Activated naive CD8-positive, alpha-beta T cell treated with anti-CD3 and anti-CD28 coated beads, Interleukin-2, amount 50 U/mL, for 24 hours (primary cell): ENCODE data around the gene BCL6.

Source experiments
- ATAC-seq: fragments of 150-1000 bp; cut with Tn5 transposase; one replicate; pipeline ENCODE4 v1.10.0; 2021
- DNase-seq: peaks from one replicate; pipeline ENCODE4 v3.0.0; 2021
- H3K27ac Mint-ChIP-seq: one replicate; pipeline ENCODE4 v1.8.0; 2021; ENCODE audit warnings: mild to moderate bottlenecking, mixed read lengths
- H3K27me3 Mint-ChIP-seq: one replicate; pipeline ENCODE4 v1.8.0; 2021; ENCODE audit warnings: mixed read lengths
- H3K36me3 Mint-ChIP-seq: one replicate; pipeline ENCODE4 v1.8.0; 2021; ENCODE audit warnings: low read depth, mixed read lengths
- H3K4me1 Mint-ChIP-seq: one replicate; pipeline ENCODE4 v1.8.0; 2021; ENCODE audit warnings: mixed read lengths
- H3K4me3 Mint-ChIP-seq: one replicate; pipeline ENCODE4 v1.8.0; 2021; ENCODE audit warnings: mild to moderate bottlenecking, moderate library complexity, mixed read lengths
- H3K9me3 Mint-ChIP-seq: one replicate; pipeline ENCODE4 v1.8.0; 2021; ENCODE audit warnings: mixed read lengths

Gene BCL6

DNA sequence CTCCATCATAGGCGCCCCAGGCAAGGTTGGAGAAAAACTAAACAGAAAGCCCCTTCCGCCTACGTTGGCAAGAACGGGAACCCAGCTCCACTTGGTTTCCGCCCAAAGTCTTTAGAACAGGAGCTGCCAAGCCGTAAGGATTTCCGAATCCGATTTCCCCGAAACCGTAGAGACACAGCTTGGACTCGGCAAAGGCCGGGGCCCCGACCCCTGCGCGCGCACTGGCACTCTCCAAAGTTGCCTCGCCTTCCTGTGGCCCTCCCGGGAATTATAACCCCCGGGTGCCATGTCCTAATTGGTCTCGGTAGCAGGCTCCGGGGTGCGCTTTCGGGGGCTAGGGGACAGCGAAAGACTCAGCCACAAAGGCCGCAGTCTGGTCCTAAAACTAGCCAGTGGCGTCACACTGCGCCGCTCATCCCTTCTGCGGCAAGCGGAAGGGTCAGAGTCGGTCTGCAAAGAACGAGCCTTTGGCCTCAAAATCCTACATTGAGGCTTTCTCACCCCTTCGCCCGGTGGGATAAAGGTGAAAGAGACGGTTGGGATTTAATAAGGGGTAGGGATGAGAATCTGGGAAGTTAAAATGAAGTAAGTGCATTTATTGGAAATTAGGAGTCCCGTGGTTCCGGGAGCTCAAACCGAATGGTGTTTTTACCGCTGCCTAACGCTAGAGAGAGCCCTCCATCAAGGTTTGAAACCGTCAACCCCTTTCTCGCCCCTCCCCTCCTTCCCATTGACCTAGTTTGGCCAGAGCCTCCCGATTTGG, 6.8 kb downstream of the BCL6 start:
- ATAC-seq = peak; percentile 33
- DNase-seq = peak; percentile 74
- H3K36me3 Mint-ChIP-seq = peaks cover 4% of the 10 kb centered on the region
- no peaks in the 10 kb centered on the region for H3K27me3 Mint-ChIP-seq
- H3K4me1 Mint-ChIP-seq = peaks cover 62% of the 10 kb centered on the region
- H3K4me3 Mint-ChIP-seq = peak overlapping the region; percentile 95
- no peaks in the 10 kb centered on the region for H3K9me3 Mint-ChIP-seq
- peak overlapping the region; percentile 100 for H3K27ac Mint-ChIP-seq

DNA sequence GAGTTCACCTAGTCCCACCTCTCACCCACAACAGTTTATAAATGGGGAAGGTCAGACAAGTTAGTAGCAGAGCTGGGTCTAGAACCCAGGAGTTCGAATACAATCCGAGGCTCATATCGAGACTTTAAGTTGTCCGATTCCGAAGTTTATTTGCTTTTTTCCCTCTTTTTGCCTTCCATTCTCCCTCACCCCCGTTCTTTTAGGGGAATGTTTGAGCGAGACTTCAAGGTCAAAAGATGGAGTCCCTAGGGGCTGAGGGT, 7.3 kb downstream of the BCL6 start:
- DNase-seq (no peak), ATAC-seq (no peak)
- Mint-ChIP-seq H3K4me1 (peaks cover 61% of the 10 kb centered on the region), H3K9me3 (no peaks in the 10 kb centered on the region), H3K4me3 (peak overlapping the region; percentile 95), H3K27me3 (no peaks in the 10 kb centered on the region), H3K36me3 (peaks cover 8% of the 10 kb centered on the region), H3K27ac (peak overlapping the region; percentile 100)

DNA sequence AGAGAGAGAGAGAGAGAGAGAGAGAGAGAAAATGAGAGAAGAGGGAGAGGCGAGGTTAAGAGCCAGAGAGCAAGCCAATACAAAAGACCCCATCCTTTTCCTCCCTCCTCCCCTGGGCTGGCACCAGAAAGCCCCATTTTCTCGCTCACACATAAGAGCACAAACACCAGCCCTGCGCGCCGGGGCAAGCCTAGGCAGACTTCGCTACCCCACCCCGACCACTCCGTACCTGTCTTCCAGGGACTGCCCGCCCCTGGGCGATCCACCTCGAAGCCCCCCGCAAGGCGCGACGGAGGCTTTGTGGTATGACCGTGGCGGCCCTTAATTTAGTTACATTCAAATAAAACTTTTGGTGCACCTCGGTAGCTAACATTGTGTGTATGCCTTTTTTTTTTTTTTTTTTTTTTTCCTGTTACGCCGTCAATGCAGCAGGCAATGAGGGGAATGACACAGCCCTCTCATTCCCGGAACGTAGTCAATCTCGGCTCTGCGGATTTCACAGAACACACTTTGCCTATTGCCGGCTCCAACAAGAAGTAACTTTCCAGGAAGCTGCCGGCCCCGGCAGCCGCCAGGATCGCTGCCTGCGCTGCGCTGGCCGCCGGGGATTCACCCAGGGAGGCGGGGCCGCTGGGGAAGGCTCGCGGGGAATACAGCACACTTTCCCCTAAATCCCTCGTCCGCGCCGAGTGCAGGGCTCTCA, 7.7 kb downstream of the BCL6 start:
- DNase-seq (peak; percentile 66), ATAC-seq (peak; percentile 4)
- no peaks in the 10 kb centered on the region for H3K27me3 Mint-ChIP-seq
- peaks cover 8% of the 10 kb centered on the region for H3K36me3 Mint-ChIP-seq
- H3K4me3 Mint-ChIP-seq = peak overlapping the region; percentile 95
- peak overlapping the region; percentile 100 for H3K27ac Mint-ChIP-seq
- H3K4me1 Mint-ChIP-seq = peaks cover 56% of the 10 kb centered on the region
- H3K9me3 Mint-ChIP-seq = no peaks in the 10 kb centered on the region

DNA sequence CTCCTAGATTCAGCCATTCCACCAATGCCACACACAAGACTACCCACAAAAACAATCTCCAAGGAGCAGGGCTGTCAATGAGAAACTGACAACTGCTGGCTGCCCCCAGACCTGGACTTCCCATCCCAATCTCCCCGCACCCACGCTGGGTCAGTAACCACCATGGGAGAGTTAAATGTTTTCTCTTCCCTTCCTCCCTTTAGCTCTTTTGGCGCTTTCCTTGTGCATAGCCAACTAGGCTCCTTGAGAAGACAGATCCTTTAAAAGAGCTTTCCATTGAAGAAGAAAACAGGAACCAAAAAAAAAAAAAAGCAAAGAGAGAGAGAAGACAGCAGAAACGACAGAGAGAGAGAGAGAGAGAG, 8.3 kb downstream of the BCL6 start:
- Mint-ChIP-seq H3K9me3 (no peaks in the 10 kb centered on the region), H3K4me3 (peak overlapping the region; percentile 95), H3K36me3 (peaks cover 8% of the 10 kb centered on the region), H3K4me1 (peaks cover 51% of the 10 kb centered on the region), H3K27me3 (no peaks in the 10 kb centered on the region), H3K27ac (peak overlapping the region; percentile 100)
- DNase-seq = no peak
- no peak for ATAC-seq

DNA sequence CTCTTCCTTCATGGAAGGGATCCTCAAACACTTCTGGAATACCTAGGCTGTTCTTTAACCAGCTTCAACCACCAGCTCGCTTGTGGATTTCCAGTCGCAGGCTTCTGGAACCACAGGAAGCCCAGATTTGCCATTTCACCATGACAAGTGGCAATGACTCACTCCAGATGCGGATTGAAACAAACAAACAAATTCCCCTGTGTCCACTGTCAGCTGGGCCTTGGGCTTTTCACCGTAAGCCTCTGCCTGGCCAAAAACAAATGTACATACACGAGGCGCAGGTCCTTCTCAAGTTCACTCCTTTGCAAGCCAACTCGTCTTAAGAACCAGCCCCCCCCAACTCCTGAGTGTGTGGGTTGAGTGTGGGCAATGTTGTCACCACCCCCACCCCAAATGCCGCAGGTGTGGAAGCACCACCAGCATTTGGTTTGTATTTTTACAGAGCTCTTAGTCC, 8.8 kb downstream of the BCL6 start:
- Mint-ChIP-seq H3K27ac (peak overlapping the region; percentile 100), H3K9me3 (no peaks in the 10 kb centered on the region), H3K4me1 (peaks cover 45% of the 10 kb centered on the region), H3K4me3 (peak overlapping the region; percentile 95), H3K36me3 (peaks cover 11% of the 10 kb centered on the region), H3K27me3 (no peaks in the 10 kb centered on the region)
- no peak for ATAC-seq
- no peak for DNase-seq

DNA sequence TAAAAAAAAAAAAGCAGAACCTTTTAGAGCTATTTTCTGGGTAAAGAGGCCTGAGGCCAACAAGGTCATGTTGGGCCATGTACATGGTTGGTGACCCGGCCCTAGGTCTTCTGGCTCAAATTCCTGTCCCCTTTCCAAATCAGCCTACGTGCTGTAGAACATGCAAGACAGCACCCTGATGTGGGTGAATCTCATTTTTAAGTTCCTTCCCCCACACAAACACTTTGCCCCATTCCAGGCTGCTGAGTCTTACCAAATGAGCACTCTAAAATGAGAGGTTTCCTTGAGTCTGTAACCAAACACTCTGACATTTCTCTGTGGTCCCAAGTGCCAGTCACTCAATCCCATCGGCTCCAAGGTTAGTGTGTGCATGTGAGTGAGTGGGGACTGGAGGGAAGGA, 9.4 kb downstream of the BCL6 start:
- Mint-ChIP-seq H3K4me3 (no peak overlapping the region), H3K4me1 (peaks cover 39% of the 10 kb centered on the region), H3K27me3 (no peaks in the 10 kb centered on the region), H3K9me3 (no peaks in the 10 kb centered on the region), H3K27ac (no peak overlapping the region), H3K36me3 (peaks cover 12% of the 10 kb centered on the region)
- DNase-seq = no peak
- no peak for ATAC-seq

DNA sequence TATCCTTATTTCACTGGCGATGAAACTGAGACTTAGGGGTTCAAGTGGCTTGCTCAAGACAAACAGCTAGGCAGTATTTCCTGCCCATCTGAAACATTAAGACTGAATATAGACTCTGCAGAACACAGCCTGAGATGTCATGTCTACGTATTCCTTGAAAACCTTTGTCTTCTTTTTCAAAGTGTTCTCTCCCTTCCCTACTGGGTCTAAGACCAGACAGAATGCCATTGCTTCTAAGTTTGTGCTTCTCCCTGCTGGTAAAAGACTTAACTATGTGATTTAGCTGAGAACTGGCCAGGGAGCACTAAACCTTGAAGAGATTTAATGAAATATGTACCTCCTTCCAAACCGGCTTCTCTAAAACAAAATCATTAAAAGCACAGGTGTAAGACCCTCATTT, 9.9 kb downstream of the BCL6 start:
- DNase-seq = no peak
- H3K36me3 Mint-ChIP-seq = peaks cover 12% of the 10 kb centered on the region
- no peaks in the 10 kb centered on the region for H3K9me3 Mint-ChIP-seq
- no peaks in the 10 kb centered on the region for H3K27me3 Mint-ChIP-seq
- H3K4me1 Mint-ChIP-seq = peaks cover 35% of the 10 kb centered on the region
- no peak overlapping the region for H3K27ac Mint-ChIP-seq
- H3K4me3 Mint-ChIP-seq = no peak overlapping the region
- no peak for ATAC-seq

DNA sequence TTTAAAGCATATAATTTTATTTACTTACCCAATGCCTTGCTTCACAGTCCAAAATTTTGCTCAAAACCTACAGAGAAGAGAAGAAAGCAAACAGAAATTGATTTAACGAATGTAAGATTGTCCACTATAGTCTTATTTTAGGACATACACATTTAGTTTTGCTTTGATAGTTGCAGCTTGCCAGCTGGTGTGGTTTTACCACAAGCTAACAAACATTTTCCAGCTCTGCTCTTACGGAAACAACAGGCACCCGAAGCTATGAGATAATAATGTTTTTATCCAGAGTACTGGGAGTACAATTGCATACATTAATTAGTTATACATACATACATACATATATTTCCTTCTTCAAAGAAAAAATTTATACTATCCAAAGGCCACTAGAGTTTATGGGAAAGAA, 10.4 kb downstream of the BCL6 start:
- no peak for ATAC-seq
- Mint-ChIP-seq H3K9me3 (no peaks in the 10 kb centered on the region), H3K4me3 (no peak overlapping the region), H3K27ac (no peak overlapping the region), H3K36me3 (peaks cover 16% of the 10 kb centered on the region), H3K4me1 (peaks cover 30% of the 10 kb centered on the region), H3K27me3 (no peaks in the 10 kb centered on the region)
- DNase-seq = no peak

DNA sequence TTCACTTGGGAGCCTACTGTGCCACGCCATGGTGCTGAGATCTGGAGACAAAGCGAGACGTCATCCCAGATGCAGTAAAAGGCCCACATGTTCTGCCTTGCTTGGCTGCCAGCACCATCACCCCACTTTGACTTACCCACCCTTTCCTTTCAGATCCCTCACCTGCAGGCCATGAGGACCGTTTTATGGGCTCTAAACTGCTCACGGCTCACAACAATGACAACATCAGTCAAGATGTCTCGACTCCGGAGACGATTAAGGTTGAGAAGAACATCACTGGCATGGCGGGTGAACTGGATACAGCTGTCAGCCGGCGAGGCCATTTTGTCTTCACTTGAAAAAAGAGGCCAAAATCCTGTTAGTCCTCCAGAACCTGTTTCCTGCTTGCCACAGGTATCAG, 11.9 kb downstream of the BCL6 start:
- ATAC-seq = no peak
- H3K4me1 Mint-ChIP-seq = peaks cover 19% of the 10 kb centered on the region
- H3K27me3 Mint-ChIP-seq = no peaks in the 10 kb centered on the region
- no peak overlapping the region for H3K27ac Mint-ChIP-seq
- no peak for DNase-seq
- peaks cover 19% of the 10 kb centered on the region for H3K36me3 Mint-ChIP-seq
- H3K4me3 Mint-ChIP-seq = no peak overlapping the region
- no peaks in the 10 kb centered on the region for H3K9me3 Mint-ChIP-seq

DNA sequence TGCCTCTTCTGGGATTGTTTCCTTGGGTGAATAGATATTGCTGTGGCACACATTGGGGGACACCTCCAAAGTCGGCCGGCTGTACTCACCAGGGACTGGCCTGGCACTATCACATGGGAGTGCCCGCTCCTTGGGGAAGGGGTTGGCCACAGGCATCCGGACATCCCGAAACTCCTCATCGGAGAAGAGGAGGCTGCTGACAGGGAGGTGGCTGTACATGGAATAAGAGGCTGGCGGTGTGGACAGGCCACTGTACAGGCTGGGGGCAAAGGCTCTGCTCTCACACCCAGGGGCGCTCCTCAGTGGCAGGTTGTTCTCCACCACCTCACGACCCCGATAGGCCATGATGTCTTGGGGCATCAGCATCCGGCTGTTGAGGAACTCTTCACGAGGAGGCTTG, 15.7 kb downstream of the BCL6 start:
- ATAC-seq = no peak
- no peak overlapping the region for H3K27ac Mint-ChIP-seq
- H3K4me1 Mint-ChIP-seq = no peaks in the 10 kb centered on the region
- H3K9me3 Mint-ChIP-seq = no peaks in the 10 kb centered on the region
- no peaks in the 10 kb centered on the region for H3K27me3 Mint-ChIP-seq
- DNase-seq = no peak
- H3K4me3 Mint-ChIP-seq = no peak overlapping the region
- peaks cover 29% of the 10 kb centered on the region for H3K36me3 Mint-ChIP-seq

DNA sequence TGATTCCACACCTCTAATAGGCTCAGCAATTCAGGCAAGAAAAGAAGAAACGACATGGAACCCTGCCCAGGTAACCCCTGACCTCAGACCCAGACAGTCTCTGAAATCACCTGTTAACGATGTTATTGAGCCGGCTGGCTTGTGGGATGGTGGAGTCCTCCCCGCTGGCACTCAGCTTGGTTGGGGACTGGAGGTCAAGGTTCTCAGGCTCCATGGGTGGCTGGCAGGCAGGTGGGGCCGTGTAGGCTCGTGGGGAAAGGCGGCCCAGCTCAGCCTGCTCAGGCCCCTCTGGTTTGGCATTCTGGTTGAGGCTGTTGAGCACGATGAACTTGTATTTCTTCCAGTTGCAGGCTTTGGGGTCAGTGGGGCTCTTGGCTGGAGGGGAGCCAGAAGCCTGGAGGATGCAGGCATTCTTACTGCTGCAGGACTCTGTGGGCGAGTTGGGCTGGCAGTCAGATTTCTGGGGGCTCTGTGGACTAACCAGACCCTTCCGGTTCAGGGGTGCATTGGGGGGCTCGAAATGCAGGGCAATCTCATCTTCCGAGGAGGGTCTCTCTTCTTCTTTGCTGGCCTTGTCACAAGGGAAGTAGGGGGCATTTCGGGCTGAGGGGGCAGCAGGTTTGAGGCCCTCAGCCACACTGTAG, 16.2 kb downstream of the BCL6 start:
- no peaks in the 10 kb centered on the region for H3K9me3 Mint-ChIP-seq
- ATAC-seq = no peak
- H3K4me3 Mint-ChIP-seq = no peak overlapping the region
- no peaks in the 10 kb centered on the region for H3K27me3 Mint-ChIP-seq
- H3K27ac Mint-ChIP-seq = no peak overlapping the region
- no peaks in the 10 kb centered on the region for H3K4me1 Mint-ChIP-seq
- peaks cover 32% of the 10 kb centered on the region for H3K36me3 Mint-ChIP-seq
- no peak for DNase-seq

DNA sequence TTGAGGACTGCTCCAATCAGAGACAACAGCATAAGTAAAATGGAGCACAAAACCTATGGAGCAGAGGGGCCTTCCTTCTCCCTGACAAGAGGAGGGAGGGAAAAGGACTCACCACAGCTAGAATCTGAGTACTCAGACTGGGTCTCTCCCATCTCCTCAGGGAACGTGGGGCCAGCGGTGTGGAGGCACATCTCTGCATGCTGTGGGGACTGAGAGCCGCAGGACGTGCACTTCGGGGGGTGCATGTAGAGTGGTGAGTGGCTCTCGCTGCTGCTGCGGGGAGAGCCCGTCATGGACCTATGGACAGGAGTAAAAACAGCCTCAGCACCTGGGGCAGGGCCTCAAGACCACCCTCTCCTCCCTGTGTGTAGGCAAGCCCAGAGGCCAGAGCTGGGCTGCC, 17.0 kb downstream of the BCL6 start:
- Mint-ChIP-seq H3K36me3 (peaks cover 37% of the 10 kb centered on the region), H3K4me1 (no peaks in the 10 kb centered on the region), H3K9me3 (no peaks in the 10 kb centered on the region), H3K27ac (no peak overlapping the region), H3K4me3 (no peak overlapping the region), H3K27me3 (no peaks in the 10 kb centered on the region)
- ATAC-seq (no peak), DNase-seq (no peak)

DNA sequence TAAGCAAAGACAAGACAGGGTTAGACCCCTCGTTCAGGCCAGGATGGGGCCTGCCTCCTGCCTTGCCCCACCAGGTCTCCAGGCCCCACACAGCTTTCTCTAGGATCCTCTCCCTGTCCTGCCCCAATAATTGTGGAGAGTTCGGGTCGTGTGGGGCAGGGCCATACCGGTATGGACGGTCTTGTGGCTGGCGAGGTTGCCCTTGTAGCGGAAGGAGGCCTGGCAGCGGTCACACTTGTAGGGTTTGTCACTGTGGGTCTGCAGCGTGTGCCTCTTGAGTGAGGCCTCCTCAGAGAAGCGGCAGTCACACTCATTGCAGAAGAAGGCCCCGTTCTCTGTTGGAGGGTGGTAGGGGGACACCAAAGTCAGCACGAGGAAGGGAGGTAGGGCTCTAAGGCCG, 18.7 kb downstream of the BCL6 start:
- Mint-ChIP-seq H3K4me3 (no peak overlapping the region), H3K36me3 (peaks cover 38% of the 10 kb centered on the region), H3K4me1 (no peaks in the 10 kb centered on the region), H3K27me3 (no peaks in the 10 kb centered on the region), H3K9me3 (no peaks in the 10 kb centered on the region), H3K27ac (no peak overlapping the region)
- DNase-seq = no peak
- ATAC-seq = no peak

DNA sequence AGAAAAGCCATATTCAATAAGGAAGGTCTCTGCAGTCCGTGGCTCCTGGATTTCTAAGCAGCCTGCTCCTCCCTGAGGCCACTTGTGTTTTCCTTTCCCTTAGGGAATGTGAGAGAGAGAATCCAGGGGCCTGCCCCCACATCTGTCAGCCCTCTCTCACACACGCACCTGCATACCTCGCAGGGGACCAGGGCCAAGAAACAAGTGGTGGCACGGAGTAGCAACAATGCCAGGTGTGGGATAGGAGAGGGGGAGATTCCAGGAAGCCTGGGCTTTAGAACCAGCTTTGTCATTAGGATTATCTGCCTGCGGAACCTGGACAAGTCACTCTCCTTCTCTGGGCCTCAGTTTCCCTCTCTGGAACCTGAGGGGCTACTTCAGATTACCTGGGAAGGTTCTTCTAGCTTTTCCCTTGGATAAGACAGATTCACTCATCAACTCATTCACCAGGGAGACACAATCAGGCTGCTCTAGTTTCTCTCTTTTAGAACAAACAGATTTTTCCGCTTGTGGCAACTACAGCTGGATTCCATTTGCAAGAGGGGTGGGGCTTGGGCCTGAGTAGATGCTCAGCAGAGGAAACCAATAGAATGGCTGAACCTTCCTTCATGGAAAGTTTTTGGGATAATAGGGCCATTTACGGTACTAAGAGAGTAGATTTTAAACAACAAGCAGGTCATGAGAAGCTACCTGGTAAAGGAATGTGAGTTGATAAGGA, 19.5 kb downstream of the BCL6 start:
- peaks cover 36% of the 10 kb centered on the region for H3K36me3 Mint-ChIP-seq
- ATAC-seq (no peak), DNase-seq (no peak)
- H3K27me3 Mint-ChIP-seq = no peaks in the 10 kb centered on the region
- no peak overlapping the region for H3K4me3 Mint-ChIP-seq
- H3K27ac Mint-ChIP-seq = no peak overlapping the region
- H3K9me3 Mint-ChIP-seq = no peaks in the 10 kb centered on the region
- H3K4me1 Mint-ChIP-seq = no peaks in the 10 kb centered on the region

DNA sequence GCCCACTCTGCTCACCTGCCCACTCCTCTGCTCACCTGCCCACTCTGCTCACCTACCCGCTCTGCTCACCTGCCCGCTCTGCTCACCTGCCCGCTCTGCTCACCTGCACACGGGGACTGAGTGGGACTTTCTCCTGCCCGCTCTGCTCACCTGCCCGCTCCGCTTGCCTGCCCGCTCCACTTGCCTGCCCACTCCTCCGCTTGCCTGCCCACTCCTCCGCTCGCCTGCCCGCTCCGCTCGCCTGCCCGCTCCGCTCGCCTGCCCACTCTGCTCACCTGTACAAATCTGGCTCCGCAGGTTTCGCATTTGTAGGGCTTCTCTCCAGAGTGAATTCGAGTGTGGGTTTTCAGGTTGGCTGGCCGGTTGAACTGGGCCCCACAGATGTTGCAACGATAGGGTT, 20.0 kb downstream of the BCL6 start:
- no peaks in the 10 kb centered on the region for H3K9me3 Mint-ChIP-seq

More for the DNA sequence above, 20.0 kb downstream of the BCL6 start:
- H3K27ac Mint-ChIP-seq = no peak overlapping the region
- H3K36me3 Mint-ChIP-seq = peaks cover 35% of the 10 kb centered on the region
- ATAC-seq (no peak), DNase-seq (no peak)
- H3K4me3 Mint-ChIP-seq = no peak overlapping the region
- no peaks in the 10 kb centered on the region for H3K27me3 Mint-ChIP-seq
- no peaks in the 10 kb centered on the region for H3K4me1 Mint-ChIP-seq
